Omental fat pad (tissue), 4 donors: Measurements from ENCODE around the gene MT1HL1. TPM values are rescaled to one million over a fixed set of nuclear protein-coding genes. Genes with fewer than 3 reads are reported as not detected.

ENCODE experiments used
- ATAC-seq: fragments of 150-250 bp; one replicate; pipeline ENCODE4 v1.9.1; 2016; ENCODE audit warnings: mild to moderate bottlenecking, moderate library complexity; ENCODE audit not compliant: low FRiP score
- DNase-seq: peaks from one replicate; pipeline ENCODE4 v3.0.0-alpha.2; 2019; ENCODE audit warnings: low spot score
- total RNA-seq, 4 donors: library from RNA; depleted of rRNA; stranded (reverse); fragments of >200 nt; gene quantifications; one replicate each; pipeline ENCODE4 v1.1.0, GENCODE V29; 2016
- TF ChIP-seq, protein P1 (sequence below), 3 donors: fragments of 450-650 bp; IDR thresholded peaks; one replicate each; pipeline ENCODE4 v1.5.1; 2016 to 2017; ENCODE audit warnings: antibody characterized with exemption in 3 of 3, mild to moderate bottlenecking in 3 of 3, moderate library complexity in 2 of 3

MT1HL1 gene
- total RNA-seq, 4 donors from 2014 or later: not detected

DNA sequence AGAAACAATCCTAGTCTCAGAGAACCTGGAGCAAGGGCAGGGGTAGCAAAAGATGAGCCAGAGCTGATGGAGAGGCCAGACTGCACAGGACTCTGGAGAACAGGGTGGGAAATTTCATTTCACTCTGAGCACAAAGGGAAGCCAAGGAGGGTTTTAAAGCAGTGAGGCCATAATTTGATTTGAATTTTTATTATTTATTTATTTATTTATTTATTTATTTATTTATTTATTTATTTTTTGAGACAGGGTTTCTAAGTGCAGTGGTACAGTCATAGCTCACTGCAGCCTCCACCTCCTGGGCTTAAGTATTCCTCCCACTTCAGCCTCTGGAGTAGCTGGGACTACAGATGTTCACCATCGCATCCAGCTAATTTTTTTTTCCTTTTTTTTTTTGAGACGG lies 45.1 kb downstream of the MT1HL1 start:
- DNase-seq (no peak), ATAC-seq (no peak)
- TF ChIP-seq, protein P1, sequence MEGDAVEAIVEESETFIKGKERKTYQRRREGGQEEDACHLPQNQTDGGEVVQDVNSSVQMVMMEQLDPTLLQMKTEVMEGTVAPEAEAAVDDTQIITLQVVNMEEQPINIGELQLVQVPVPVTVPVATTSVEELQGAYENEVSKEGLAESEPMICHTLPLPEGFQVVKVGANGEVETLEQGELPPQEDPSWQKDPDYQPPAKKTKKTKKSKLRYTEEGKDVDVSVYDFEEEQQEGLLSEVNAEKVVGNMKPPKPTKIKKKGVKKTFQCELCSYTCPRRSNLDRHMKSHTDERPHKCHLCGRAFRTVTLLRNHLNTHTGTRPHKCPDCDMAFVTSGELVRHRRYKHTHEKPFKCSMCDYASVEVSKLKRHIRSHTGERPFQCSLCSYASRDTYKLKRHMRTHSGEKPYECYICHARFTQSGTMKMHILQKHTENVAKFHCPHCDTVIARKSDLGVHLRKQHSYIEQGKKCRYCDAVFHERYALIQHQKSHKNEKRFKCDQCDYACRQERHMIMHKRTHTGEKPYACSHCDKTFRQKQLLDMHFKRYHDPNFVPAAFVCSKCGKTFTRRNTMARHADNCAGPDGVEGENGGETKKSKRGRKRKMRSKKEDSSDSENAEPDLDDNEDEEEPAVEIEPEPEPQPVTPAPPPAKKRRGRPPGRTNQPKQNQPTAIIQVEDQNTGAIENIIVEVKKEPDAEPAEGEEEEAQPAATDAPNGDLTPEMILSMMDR (IDR thresholded peaks at IDR 0.05): no peak

DNA sequence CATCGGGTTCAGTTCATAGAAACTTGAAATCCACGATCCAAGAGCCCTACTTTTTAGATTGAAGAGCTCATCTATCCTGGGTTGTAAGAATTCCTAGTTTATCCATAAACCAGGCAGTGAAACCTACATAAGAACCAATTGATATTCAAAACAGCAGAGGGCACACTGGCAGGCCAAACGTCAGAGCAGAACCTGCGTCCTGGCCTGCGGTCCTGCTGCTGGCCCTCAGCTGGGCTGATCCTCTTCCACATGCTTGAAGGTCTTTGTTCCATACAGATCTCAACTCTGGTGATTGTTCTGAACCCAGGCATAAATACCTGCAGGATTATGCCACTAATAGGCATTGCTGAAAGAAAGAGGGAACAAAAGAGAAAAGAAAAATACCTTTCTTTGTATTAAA lies 47.0 kb downstream of the MT1HL1 start:
- ATAC-seq (no peak), DNase-seq (no peak)
- TF ChIP-seq, protein P1 (IDR thresholded peaks at IDR 0.05): no peak

Other genes with a start within 250 kb of the MT1HL1 start
- gene MTR, start 209.1 kb downstream of the MT1HL1 start, total RNA-seq: 10 to 100 TPM; 24.9 to 38.0 (median 30.8) TPM
- gene RYR2, start 37.7 kb upstream of the MT1HL1 start, total RNA-seq: 1 to 10 TPM in 3 of 4 donors, under 1 TPM in 1; 0.19 to 2.4 (median 1.2) TPM